OCI-LY7 (cell line): Measurements from ENCODE around the gene SLC17A9.

ENCODE experiments used
- EZH2phosphoT487 ChIP-seq: fragments of 200-600 bp; sonication (generic); IDR thresholded peaks from 2 replicates; pipeline ENCODE4 v1.6.1; 2018; ENCODE audit warnings: low read depth, borderline replicate concordance, mild to moderate bottlenecking, mixed run types, antibody characterized with exemption, low read length, moderate library complexity, mixed read lengths
- TF ChIP-seq, protein P1 (sequence below): fragments of 200-600 bp; sonication (generic); conservative IDR thresholded peaks from 2 replicates; pipeline ENCODE4 v1.5.1; 2014; ENCODE audit warnings: mild to moderate bottlenecking, antibody characterized with exemption, low read length, moderate library complexity, mixed read lengths

- TF ChIP-seq, protein P1, sequence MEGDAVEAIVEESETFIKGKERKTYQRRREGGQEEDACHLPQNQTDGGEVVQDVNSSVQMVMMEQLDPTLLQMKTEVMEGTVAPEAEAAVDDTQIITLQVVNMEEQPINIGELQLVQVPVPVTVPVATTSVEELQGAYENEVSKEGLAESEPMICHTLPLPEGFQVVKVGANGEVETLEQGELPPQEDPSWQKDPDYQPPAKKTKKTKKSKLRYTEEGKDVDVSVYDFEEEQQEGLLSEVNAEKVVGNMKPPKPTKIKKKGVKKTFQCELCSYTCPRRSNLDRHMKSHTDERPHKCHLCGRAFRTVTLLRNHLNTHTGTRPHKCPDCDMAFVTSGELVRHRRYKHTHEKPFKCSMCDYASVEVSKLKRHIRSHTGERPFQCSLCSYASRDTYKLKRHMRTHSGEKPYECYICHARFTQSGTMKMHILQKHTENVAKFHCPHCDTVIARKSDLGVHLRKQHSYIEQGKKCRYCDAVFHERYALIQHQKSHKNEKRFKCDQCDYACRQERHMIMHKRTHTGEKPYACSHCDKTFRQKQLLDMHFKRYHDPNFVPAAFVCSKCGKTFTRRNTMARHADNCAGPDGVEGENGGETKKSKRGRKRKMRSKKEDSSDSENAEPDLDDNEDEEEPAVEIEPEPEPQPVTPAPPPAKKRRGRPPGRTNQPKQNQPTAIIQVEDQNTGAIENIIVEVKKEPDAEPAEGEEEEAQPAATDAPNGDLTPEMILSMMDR, result no peak
- TF ChIP-seq EZH2phosphoT487, result no peak
Measured at GRCh38 chr20:63007646-63008488, 55.4 kb downstream of the SLC17A9 start.
